SK-N-SH (cell line): ENCODE data around the gene SMIM1. TPM values are rescaled to one million over a fixed set of nuclear protein-coding genes. Genes with fewer than 3 reads are reported as not detected.

Experiments used
- CTCF ChIA-PET: fragments of 300-600, 350-600 bp; formaldehyde crosslinking; extraction: SDS; loops from one replicate; lab custom pipeline; 2021; lab: Yijun Ruan, JAX
- POLR2A ChIA-PET: fragments of 350-600 bp; sonication (Branson Sonifier 250); formaldehyde crosslinking; extraction: SDS; loops from one replicate; lab custom pipeline; 2020; ENCODE audit warnings: antibody characterized with exemption, inconsistent platforms; lab: Yijun Ruan, JAX
- DNase-seq: peaks from one replicate; pipeline ENCODE4 v3.0.0; 2012
- H2AFZ ChIP-seq: fragments of 200-600 bp; sonication (generic); 2 replicates; pipeline ENCODE4 v1.8.1; 2016; ENCODE audit warnings: antibody characterized with exemption, mild to moderate bottlenecking, low read depth
- H3F3A ChIP-seq: fragments of 200-600 bp; sonication (generic); replicated peaks from 2 replicates; pipeline ENCODE3; 2016; ENCODE audit warnings: antibody characterized with exemption, mild to moderate bottlenecking; ENCODE audit not compliant: insufficient read depth
- H3K27ac ChIP-seq, 2 experiments: fragments of 200-500 bp in 1 of 2; fragments of 200-600 bp in 1 of 2; sonication (Bioruptor generic) in 1 of 2; sonication (generic), shearing (Covaris generic) in 1 of 2; 2 replicates each; pipeline versions ENCODE4 v1.5.1 to v1.6.1; 2014 to 2016; ENCODE audit warnings: low read depth in 2 of 2, inconsistent platforms in 1 of 2, low read length in 1 of 2, mild to moderate bottlenecking in 1 of 2, mixed read lengths in 1 of 2
- H3K27me3 ChIP-seq: fragments of 200-600 bp; sonication (generic), shearing (Covaris generic); 2 replicates; pipeline ENCODE4 v1.6.1; 2016; ENCODE audit warnings: mixed run types; ENCODE audit not compliant: insufficient read depth
- H3K36me3 ChIP-seq, 2 experiments: fragments of 200-500 bp in 1 of 2; fragments of 200-600 bp in 1 of 2; sonication (Bioruptor generic) in 1 of 2; sonication (generic) in 1 of 2; replicated peaks in 1 of 2; 2 replicates each; pipeline versions ENCODE3 to v1.5.1; 2014 to 2016; ENCODE audit warnings: low read length in 1 of 2, mild to moderate bottlenecking in 1 of 2; ENCODE audit not compliant: insufficient read depth in 2 of 2, control insufficient read depth in 1 of 2
- H3K4me1 ChIP-seq, 2 experiments: fragments of 200-500 bp in 1 of 2; fragments of 200-600 bp in 1 of 2; sonication (Bioruptor generic) in 1 of 2; sonication (generic), shearing (Covaris generic) in 1 of 2; 2 replicates each; pipeline versions ENCODE4 v1.5.1 to v1.6.1; 2014 to 2016; ENCODE audit warnings: low read depth in 1 of 2, low read length in 1 of 2, mixed run types in 1 of 2; ENCODE audit not compliant: insufficient read depth in 2 of 2, control insufficient read depth in 1 of 2
- H3K4me2 ChIP-seq: fragments of 200-600 bp; sonication (generic), shearing (Covaris generic); 2 replicates; pipeline ENCODE4 v1.6.1; 2017; ENCODE audit warnings: mixed run types
- H3K4me3 ChIP-seq, 2 experiments: fragments of 200-500 bp in 1 of 2; fragments of 200-600 bp in 1 of 2; sonication (Bioruptor generic) in 1 of 2; sonication (generic), shearing (Covaris generic) in 1 of 2; 2 replicates each; pipeline versions ENCODE4 v1.5.1 to v1.8.1; 2014 to 2016; ENCODE audit warnings: low read depth in 2 of 2, inconsistent platforms in 1 of 2, low read length in 1 of 2, mild to moderate bottlenecking in 1 of 2, mixed read lengths in 1 of 2, moderate library complexity in 1 of 2
- H3K79me2 ChIP-seq: fragments of 200-600 bp; sonication (generic); 2 replicates; pipeline ENCODE4 v1.8.1; 2017; ENCODE audit warnings: mild to moderate bottlenecking; ENCODE audit not compliant: insufficient read depth
- H3K9ac ChIP-seq: fragments of 200-600 bp; sonication (generic); 2 replicates; pipeline ENCODE4 v1.6.1; 2017; ENCODE audit warnings: mixed run types
- H3K9me2 ChIP-seq: fragments of 200-600 bp; sonication (generic); 2 replicates; pipeline ENCODE4 v1.6.1; 2017; ENCODE audit warnings: mixed run types
- H3K9me3 ChIP-seq: fragments of 200-600 bp; sonication (generic); 2 replicates; pipeline ENCODE4 v1.6.1; 2017; ENCODE audit warnings: mixed run types, mild to moderate bottlenecking, moderate library complexity
- H4K20me1 ChIP-seq: fragments of 200-600 bp; sonication (generic); 2 replicates; pipeline ENCODE4 v1.6.1; 2017; ENCODE audit warnings: mild to moderate bottlenecking, mixed run types; ENCODE audit not compliant: insufficient read depth
- CTCF ChIP-seq: fragments of 200-600 bp; sonication (generic); IDR thresholded peaks from 2 replicates; pipeline ENCODE4 v1.6.1; 2017; ENCODE audit warnings: antibody characterized with exemption, mild to moderate bottlenecking, moderate library complexity
- FOSL2 ChIP-seq: IDR thresholded peaks from 2 replicates; pipeline ENCODE4 v1.4.0; 2012; ENCODE audit warnings: low read depth, mild to moderate bottlenecking, moderate library complexity, borderline replicate concordance
- FOXM1 ChIP-seq: IDR thresholded peaks from 2 replicates; pipeline ENCODE4 v1.4.0; 2012; ENCODE audit warnings: low read depth, mild to moderate bottlenecking
- IRF3 ChIP-seq: fragments of 150-350 bp; IDR thresholded peaks from 2 replicates; pipeline ENCODE4 v1.6.1; 2016; ENCODE audit warnings: mild to moderate bottlenecking, low read depth, low read length
- NRF1 ChIP-seq: IDR thresholded peaks from 2 replicates; pipeline ENCODE4 v1.6.1; 2012; ENCODE audit warnings: low read depth, mild to moderate bottlenecking, low read length
- REST ChIP-seq: IDR thresholded peaks from 2 replicates; pipeline ENCODE4 v1.6.1; 2012; ENCODE audit warnings: mild to moderate bottlenecking, low read depth, low read length, moderate library complexity
- SMC3 ChIP-seq: IDR thresholded peaks from 2 replicates; pipeline ENCODE4 v1.6.1; 2012; ENCODE audit warnings: low read depth, low read length, improper control_type of control experiment
- USF2 ChIP-seq: fragments of 150-350 bp; IDR thresholded peaks from 2 replicates; pipeline ENCODE4 v1.6.1; 2017; ENCODE audit warnings: antibody characterized with exemption, low read length, low read depth, borderline replicate concordance
- ZBTB33 ChIP-seq: IDR thresholded peaks from 2 replicates; pipeline ENCODE4 v1.4.0; 2012; ENCODE audit warnings: low read depth, borderline replicate concordance
- WGBS: methylation state at CpG from one replicate; pipeline ENCODE4 v1.1.6; 2017; ENCODE audit warnings: low lambda C conversion rate; 5-methylcytosine and 5-hydroxymethylcytosine counted together
- polyA plus RNA-seq, 3 experiments: library from polyadenylated mRNA; depleted of rRNA; stranded (reverse); fragments of >200 nt; gene quantifications; 2 replicates each; pipeline ENCODE4 v1.2.3, GENCODE V29; 2012

The SMIM1 gene
- polyA plus RNA-seq, 1 of the 3 experiments (the other 2 are of a cell fraction) = 6.1 TPM

GRCh38 chr1:3779912-3780416 is 7.4 kb downstream of the SMIM1 start (continued):
- TF ChIP-seq REST = no peak
- no peak for TF ChIP-seq FOXM1

- H4K20me1 ChIP-seq = no peaks in the 10 kb centered on the region
- CTCF ChIA-PET = no interaction called here
- no peak overlapping the region for H2AFZ ChIP-seq
- no peaks in the 10 kb centered on the region for H3K9me3 ChIP-seq
- WGBS = 89% methylated on average over 20 of the region's 21 CpGs
- POLR2A ChIA-PET = no interaction called here
- no peak overlapping the region for H3K9ac ChIP-seq
- H3K9me2 ChIP-seq = no peaks in the 10 kb centered on the region
- H3F3A ChIP-seq = no peaks in the 10 kb centered on the region
- no peaks in the 10 kb centered on the region for H3K79me2 ChIP-seq
- no peak for DNase-seq
- H3K36me3 ChIP-seq = peaks cover 12 to 55% of the 10 kb centered on the region in 2 experiments
- H3K27ac ChIP-seq = no peak overlapping the region
- H3K27me3 ChIP-seq = no peaks in the 10 kb centered on the region
- no peak overlapping the region for H3K4me3 ChIP-seq
- no peak overlapping the region for H3K4me2 ChIP-seq
- TF ChIP-seq NRF1 = no peak
- no peak for TF ChIP-seq ZBTB33
- no peak for TF ChIP-seq SMC3
- TF ChIP-seq FOXM1 = no peak
- TF ChIP-seq CTCF = no peak
- TF ChIP-seq USF2 = no peak
- no peak for TF ChIP-seq IRF3
- TF ChIP-seq FOSL2 = no peak
- H3K4me1 ChIP-seq = peaks cover 0 to 30% of the 10 kb centered on the region in 2 experiments; a peak in 1 of 4 replicates
These were observed 8.4 kb downstream of the SMIM1 start for GRCh38 chr1:3780901-3781300.
